HUES64 (cell line): ENCODE results near the gene RALGPS1.

Source experiments
- H3K27ac ChIP-seq: 2 replicates; pipeline ENCODE4 v1.7.0; 2013; ENCODE audit warnings: low read depth, low read length, inconsistent platforms
- H3K27me3 ChIP-seq: 2 replicates; pipeline ENCODE4 v1.6.1; 2013; ENCODE audit warnings: mild to moderate bottlenecking, low read length; ENCODE audit not compliant: insufficient read depth
- H3K36me3 ChIP-seq: 2 replicates; pipeline ENCODE4 v1.6.1; 2013; ENCODE audit warnings: mild to moderate bottlenecking, low read length; ENCODE audit not compliant: insufficient read depth
- H3K4me1 ChIP-seq: 2 replicates; pipeline ENCODE4 v1.6.1; 2013; ENCODE audit warnings: mild to moderate bottlenecking, low read length, moderate library complexity; ENCODE audit not compliant: insufficient read depth
- H3K4me3 ChIP-seq: 2 replicates; pipeline ENCODE4 v1.5.1; 2013; ENCODE audit warnings: mild to moderate bottlenecking, low read length, moderate library complexity
- H3K9ac ChIP-seq: 2 replicates; pipeline ENCODE4 v1.6.1; 2013; ENCODE audit warnings: mild to moderate bottlenecking, low read depth, low read length
- H3K9me3 ChIP-seq: 2 replicates; pipeline ENCODE4 v1.6.1; 2013; ENCODE audit warnings: low read depth, low read length; ENCODE audit not compliant: insufficient read depth
- WGBS: fragments of 150-250, 120-280 bp; methylation state at CpG from one replicate; pipeline ENCODE4 v1.1.7; 2013; ENCODE audit warnings: missing lambda C conversion rate; 5-methylcytosine and 5-hydroxymethylcytosine counted together

Gene RALGPS1

GRCh38 chr9:127184641-127185040, 270.1 kb downstream of the RALGPS1 start:
- Histone ChIP-seq H3K27ac (no peak overlapping the region), H3K4me3 (no peak overlapping the region), H3K36me3 (no peaks in the 10 kb centered on the region), H3K9me3 (no peaks in the 10 kb centered on the region), H3K9ac (no peak overlapping the region), H3K27me3 (no peaks in the 10 kb centered on the region), H3K4me1 (peaks cover 2% of the 10 kb centered on the region; the same call in 1 of the 2 replicates)
- WGBS = 93% methylated on average over 10 of the region's 10 CpGs

- Histone ChIP-seq H3K27ac (no peak overlapping the region), H3K4me1 (peaks cover 2% of the 10 kb centered on the region; the same call in 1 of the 2 replicates), H3K9ac (no peak overlapping the region), H3K4me3 (no peak overlapping the region), H3K36me3 (no peaks in the 10 kb centered on the region), H3K9me3 (no peaks in the 10 kb centered on the region), H3K27me3 (no peaks in the 10 kb centered on the region)
- WGBS = 75% methylated on average over 5 of the region's 5 CpGs
Observed at GRCh38 chr9:127185181-127185580, 270.6 kb downstream of the RALGPS1 start.

- peaks cover 2% of the 10 kb centered on the region; the same call in 1 of the 2 replicates for H3K4me1 ChIP-seq
- no peak overlapping the region for H3K27ac ChIP-seq
- 73% methylated on average over 11 of the region's 11 CpGs for WGBS
- H3K9me3 ChIP-seq = no peaks in the 10 kb centered on the region
- no peak overlapping the region for H3K4me3 ChIP-seq
- H3K36me3 ChIP-seq = no peaks in the 10 kb centered on the region
- no peaks in the 10 kb centered on the region for H3K27me3 ChIP-seq
- no peak overlapping the region for H3K9ac ChIP-seq
Observed at GRCh38 chr9:127185931-127186781, 271.6 kb downstream of the RALGPS1 start.

- H3K9ac ChIP-seq = no peak overlapping the region
- H3K27ac ChIP-seq = no peak overlapping the region
- H3K9me3 ChIP-seq = no peaks in the 10 kb centered on the region
- H3K36me3 ChIP-seq = no peaks in the 10 kb centered on the region
- no peak overlapping the region for H3K4me3 ChIP-seq
- no peaks in the 10 kb centered on the region for H3K27me3 ChIP-seq
- 91% methylated on average over 7 of the region's 7 CpGs for WGBS
- H3K4me1 ChIP-seq = peaks cover 2% of the 10 kb centered on the region; the same call in 1 of the 2 replicates
Observed at GRCh38 chr9:127186806-127187205, 272.2 kb downstream of the RALGPS1 start.

GRCh38 chr9:127187231-127187956, 272.8 kb downstream of the RALGPS1 start:
- no peaks in the 10 kb centered on the region for H3K36me3 ChIP-seq
- H3K4me1 ChIP-seq = peaks cover 2% of the 10 kb centered on the region; the same call in 1 of the 2 replicates
- no peaks in the 10 kb centered on the region for H3K9me3 ChIP-seq
- no peak overlapping the region for H3K4me3 ChIP-seq
- no peak overlapping the region for H3K9ac ChIP-seq
- H3K27ac ChIP-seq = no peak overlapping the region
- no peaks in the 10 kb centered on the region for H3K27me3 ChIP-seq
- WGBS = 90% methylated on average over 14 of the region's 14 CpGs

GRCh38 chr9:127188396-127188795, 273.8 kb downstream of the RALGPS1 start:
- Histone ChIP-seq H3K27ac (no peak overlapping the region), H3K36me3 (no peaks in the 10 kb centered on the region), H3K9me3 (no peaks in the 10 kb centered on the region), H3K9ac (no peak overlapping the region), H3K27me3 (no peaks in the 10 kb centered on the region), H3K4me3 (no peak overlapping the region), H3K4me1 (no peaks in the 10 kb centered on the region)
- 97% methylated on average over 4 of the region's 4 CpGs for WGBS

GRCh38 chr9:127189628-127190027, 275.0 kb downstream of the RALGPS1 start:
- Histone ChIP-seq H3K4me1 (no peaks in the 10 kb centered on the region), H3K4me3 (no peak overlapping the region)
- WGBS = 89% methylated on average over 5 of the region's 5 CpGs

GRCh38 chr9:127192744-127193143, 278.2 kb downstream of the RALGPS1 start:
- WGBS = 87% methylated on average over 3 of the region's 3 CpGs
- Histone ChIP-seq H3K36me3 (no peaks in the 10 kb centered on the region), H3K4me3 (no peak overlapping the region), H3K9me3 (no peaks in the 10 kb centered on the region), H3K9ac (no peak overlapping the region), H3K27me3 (no peaks in the 10 kb centered on the region), H3K4me1 (no peaks in the 10 kb centered on the region), H3K27ac (no peak overlapping the region)

More at GRCh38 chr9:127189628-127190027, 275.0 kb downstream of the RALGPS1 start:
- no peaks in the 10 kb centered on the region for H3K36me3 ChIP-seq
- no peak overlapping the region for H3K9ac ChIP-seq
- no peaks in the 10 kb centered on the region for H3K27me3 ChIP-seq
- H3K9me3 ChIP-seq = no peaks in the 10 kb centered on the region
- H3K27ac ChIP-seq = no peak overlapping the region

- Histone ChIP-seq H3K27me3 (no peaks in the 10 kb centered on the region), H3K4me1 (no peaks in the 10 kb centered on the region), H3K27ac (no peak overlapping the region), H3K9me3 (no peaks in the 10 kb centered on the region), H3K4me3 (no peak overlapping the region), H3K36me3 (no peaks in the 10 kb centered on the region), H3K9ac (no peak overlapping the region)
- WGBS = 94% methylated on average over 1 of the region's 1 CpG
Observed at GRCh38 chr9:127193483-127193882, 278.9 kb downstream of the RALGPS1 start.

- Histone ChIP-seq H3K9ac (no peak overlapping the region), H3K9me3 (no peaks in the 10 kb centered on the region), H3K4me3 (no peak overlapping the region), H3K4me1 (no peaks in the 10 kb centered on the region), H3K27ac (no peak overlapping the region), H3K27me3 (no peaks in the 10 kb centered on the region), H3K36me3 (no peaks in the 10 kb centered on the region)
- 91% methylated on average over 12 of the region's 12 CpGs for WGBS
Observed at GRCh38 chr9:127194881-127195713, 280.5 kb downstream of the RALGPS1 start.
